Stimulated activated CD4-positive, alpha-beta T cell treated with anti-CD3 and anti-CD28 coated beads, Interleukin-15, amount 100 ng/mL, for 1 hour (primary cell): ENCODE measurements around the gene WNT7B.

Experiments used
- DNase-seq, 2 donors: peaks; one replicate each; pipeline ENCODE4 v3.0.0-alpha.2; 2020; ENCODE audit warnings: low read depth in 1 of 2, low spot score in 1 of 2

The WNT7B gene

DNA sequence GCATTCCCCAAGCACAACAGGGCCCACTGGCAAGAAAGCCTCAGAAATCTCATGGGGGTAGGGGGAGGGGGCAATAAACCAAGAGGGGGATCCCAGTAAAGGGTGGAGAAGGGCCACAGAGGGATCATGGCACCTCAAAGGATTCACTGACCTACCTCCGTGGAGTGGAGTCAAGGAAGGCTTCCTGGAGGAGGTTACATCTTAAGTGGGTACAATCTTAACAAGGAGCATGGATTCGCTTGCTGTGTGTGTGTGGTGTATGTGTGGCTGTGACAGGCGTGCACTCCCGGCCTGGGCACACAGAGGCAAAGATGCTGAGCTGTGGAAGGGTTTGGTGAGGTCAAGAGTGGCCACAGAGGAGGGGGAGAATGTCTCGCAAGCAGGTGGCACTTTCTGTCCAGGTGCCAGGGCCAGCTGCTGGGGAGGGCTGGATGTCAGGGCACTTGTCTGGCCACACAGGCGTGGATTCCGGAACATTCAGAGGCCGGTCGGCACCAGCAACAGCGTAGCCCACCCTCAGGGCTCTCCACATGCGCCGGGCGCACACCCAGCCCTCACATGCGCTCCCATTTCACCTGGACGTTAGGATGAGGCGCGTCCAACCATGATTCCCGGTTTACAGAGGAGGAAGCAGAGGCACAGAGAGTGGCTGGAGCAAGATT is 43.3 kb downstream of the WNT7B start:
- no peak for DNase-seq

DNA sequence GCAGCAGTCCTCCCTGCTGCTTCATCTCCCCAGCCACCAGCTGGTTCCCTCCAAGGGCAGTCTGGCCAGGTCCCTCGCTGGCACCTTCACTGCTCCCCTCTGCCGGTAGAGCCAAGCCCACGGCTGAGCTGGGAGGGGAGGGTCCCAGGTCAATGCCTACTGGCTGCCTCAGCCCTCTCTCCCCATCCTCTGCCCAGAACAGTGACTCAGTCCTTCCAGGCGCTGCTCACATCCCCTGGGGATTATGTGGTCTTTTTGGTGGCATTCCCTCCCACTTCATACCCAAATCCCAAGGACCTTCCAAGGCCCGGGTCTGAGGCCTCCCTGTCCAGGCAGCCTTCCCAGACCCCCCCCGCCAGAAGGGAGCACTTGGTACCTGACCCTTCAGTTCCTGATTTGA is 44.9 kb downstream of the WNT7B start:
- no peak for DNase-seq

DNA sequence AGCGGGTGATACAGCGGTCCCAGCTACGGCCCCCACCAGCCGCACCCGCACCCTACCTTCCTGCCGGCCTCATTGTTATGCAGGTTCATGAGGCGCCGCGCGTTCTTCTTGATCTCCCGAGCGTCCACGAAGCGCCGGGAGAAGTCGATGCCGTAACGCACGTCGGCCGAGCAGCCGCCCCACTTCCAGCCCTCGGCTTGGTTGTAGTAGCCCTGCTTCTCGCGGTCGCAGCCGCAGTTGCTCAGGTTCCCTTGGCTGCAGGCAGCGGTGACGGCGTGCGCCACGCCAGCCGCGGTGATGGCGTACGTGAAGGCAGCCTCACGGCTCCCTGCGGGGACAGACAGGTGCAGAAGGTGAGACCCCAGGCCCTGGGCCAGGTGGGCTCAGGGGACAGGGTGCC is 45.9 kb downstream of the WNT7B start:
- DNase-seq: no peak

DNA sequence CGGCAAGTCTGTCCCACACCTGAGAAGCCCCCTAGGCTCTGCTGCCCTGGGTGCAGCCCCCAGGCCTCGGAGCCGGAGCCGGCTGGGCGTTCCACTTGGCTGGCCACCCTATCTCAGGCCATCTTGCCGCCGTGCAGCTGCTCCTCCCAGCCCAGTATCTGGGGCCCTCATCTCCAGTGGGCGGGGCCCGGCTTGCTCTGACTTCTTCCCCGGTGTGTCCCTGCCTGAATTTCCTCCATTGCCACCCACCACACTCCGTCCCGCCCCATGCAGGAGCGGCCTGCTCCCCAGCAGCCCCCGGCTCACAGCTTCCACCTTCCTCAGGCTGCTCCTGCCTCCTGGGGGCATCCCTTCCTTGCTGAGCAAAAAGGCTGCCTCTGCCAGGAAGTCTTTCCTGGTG is 46.6 kb downstream of the WNT7B start:
- DNase-seq: no peak

GRCh38 chr22:45929649-45930048 is 47.3 kb downstream of the WNT7B start:
- DNase-seq: no peak

GRCh38 chr22:45928726-45929368 is 48.1 kb downstream of the WNT7B start:
- DNase-seq: no peak

DNA sequence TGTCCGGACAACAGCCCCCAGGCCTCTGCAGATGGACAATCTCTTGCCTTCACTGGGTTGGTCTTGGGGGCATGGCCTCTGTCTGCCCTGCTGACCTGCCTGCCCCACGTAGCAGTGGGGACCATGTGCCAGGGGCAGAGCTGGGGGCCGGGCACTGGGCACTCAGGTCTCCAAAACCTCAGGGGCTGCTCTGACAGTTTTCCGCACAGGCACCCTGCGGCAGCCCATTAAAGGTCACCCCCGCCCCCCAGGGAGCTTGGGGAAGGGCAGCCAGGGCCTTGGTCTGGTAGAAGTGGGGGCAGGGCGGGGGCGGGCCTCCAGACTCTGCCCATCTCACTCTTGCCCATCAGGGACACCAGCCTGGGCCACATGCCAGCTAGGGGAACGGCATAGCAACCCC is 49.9 kb downstream of the WNT7B start:
- no peak for DNase-seq

DNA sequence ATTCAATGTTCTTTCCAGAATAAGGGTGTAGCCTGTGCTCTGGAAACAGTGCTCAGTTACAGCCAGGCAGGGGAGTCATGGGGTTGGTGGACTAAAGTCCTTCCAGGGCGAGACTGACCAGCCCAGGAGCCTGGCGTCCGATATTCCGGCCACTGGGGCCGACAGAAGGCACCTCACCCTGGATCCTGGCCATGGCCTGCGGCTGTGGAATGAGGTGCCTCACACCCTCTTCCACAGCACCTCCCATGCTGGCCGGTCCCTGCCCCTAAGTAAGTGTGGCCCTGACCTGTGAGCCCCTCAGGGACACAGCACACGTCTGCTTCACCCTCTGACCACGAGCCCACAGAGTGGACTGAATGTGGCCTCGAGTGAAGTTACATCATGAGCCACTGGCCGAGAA is 50.5 kb downstream of the WNT7B start:
- no peak for DNase-seq

GRCh38 chr22:45925811-45926351 is 51.1 kb downstream of the WNT7B start:
- no peak for DNase-seq

GRCh38 chr22:45923835-45924234 is 53.1 kb downstream of the WNT7B start:
- DNase-seq: no peak

DNA sequence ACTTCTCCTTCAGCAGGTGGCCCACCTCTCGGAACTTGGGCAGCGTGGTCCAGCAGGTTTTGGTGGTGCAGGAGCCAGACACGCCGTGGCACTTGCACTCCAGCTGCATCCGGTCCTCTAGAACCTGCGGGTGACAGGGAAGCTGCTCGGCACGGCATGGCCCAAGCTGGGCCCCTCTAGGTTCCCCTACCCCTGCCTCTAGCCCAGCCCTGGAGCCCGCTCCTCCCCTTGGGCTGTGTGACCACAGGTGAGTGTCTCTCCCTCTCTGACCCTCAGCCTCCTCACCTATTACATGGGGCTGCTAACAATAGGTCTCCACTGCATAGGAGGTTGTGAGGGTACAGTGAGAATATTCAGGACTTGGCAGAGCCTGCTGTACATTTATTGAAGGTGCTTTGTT is 53.8 kb downstream of the WNT7B start:
- no peak for DNase-seq

DNA sequence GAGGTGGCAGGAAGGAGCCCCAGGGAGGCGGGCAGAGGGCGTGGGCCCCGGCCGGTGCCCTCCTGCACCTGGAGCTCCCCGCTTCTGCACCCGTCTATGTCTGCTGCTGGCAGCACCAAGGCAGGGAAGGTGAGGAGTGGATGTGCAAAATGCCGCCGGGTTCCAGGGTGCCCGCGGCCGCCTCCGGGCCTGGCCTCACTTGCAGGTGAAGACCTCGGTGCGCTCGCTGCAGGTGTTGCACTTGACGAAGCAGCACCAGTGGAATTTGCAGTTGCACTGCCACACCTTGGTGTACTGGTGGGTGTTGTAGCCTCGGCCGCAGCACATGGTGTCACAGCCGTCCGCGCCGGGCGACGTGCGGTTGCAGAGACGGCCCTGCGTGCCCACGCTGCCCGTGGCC is 54.3 kb downstream of the WNT7B start:
- DNase-seq: no peak

GRCh38 chr22:45922256-45922655 is 54.7 kb downstream of the WNT7B start:
- DNase-seq: no peak

DNA sequence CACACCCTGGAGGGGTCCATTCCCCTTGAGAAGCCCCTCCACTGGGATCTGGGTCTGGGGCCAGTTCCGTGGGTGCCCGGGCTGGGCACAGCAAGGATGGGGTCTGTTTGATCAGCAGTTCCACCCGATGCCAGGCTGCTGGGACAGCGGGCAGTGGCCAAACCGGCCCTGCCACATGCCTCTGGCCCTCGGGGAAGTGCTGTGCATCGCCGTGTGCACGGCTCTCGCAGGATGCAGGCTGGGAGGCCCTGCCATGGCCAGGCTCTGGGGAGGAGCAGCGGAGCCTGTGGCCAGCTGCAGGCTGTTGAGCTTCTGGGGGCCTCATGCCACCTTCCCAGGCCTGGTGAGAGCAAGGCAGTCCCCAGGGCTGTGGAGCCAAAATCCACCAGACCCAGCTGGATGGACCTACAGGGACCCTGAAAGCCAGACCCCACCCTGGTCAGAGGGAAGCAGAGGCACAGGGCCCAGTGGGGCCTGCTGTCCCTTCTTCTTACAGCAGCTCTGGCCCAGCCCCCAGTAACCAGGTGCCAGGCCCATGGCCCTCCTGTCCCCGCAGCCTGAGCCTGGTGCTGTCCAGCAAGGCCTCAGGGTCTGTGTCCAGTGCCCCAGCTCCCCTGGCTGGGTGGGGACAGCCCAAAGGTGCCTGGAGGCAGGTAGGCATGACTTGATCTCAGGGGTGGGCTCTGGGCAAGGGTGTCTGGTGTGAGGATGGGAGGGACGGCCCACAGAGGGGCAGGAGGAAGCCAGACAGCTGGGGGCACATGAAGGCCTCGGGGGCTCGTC is 57.3 kb downstream of the WNT7B start:
- DNase-seq: no peak

DNA sequence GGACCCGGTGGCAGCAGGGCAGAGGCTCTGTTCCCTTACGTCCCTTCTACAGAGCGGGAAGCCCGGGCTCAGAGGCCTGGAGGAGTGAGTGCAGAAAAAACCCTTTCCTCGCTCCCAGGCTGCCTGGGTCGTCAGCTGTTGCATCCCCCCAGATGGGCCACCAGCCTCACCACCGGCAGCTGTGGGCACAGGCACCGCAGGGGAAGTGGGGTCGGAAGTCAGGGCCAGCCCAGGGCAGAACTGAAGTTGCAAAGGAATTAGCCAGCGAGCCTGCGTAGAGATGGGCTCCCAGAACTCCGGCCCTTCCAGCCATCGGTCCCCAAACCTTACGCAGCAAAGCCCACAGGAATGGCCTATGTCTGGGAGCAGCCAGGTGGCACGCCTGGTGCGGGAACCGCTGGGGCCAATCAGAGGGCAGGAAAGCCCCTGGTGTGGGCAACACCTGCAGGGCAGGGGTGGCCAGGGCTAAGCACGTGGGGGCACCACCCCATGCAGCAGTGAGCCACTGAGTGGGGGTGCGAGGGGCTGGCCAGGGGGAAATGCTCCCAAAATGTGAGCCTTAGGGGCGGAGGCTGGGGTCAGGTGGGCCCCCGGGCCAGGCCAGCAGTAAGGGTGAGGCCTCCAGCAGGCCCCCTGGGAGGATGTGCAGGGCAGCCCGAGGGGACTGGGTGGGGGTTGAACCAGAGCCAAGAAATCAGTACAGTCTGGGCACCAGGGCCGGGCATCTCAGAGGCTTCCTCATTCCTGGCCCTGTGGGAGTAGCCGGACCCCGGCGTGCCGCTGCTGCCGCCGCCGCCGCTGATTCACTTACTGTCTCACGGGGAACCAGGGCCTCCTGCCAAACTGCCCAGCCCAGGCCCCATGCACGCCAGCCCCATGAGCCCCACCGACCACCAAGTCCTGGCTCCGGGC is 58.2 kb downstream of the WNT7B start:
- DNase-seq: no peak

DNA sequence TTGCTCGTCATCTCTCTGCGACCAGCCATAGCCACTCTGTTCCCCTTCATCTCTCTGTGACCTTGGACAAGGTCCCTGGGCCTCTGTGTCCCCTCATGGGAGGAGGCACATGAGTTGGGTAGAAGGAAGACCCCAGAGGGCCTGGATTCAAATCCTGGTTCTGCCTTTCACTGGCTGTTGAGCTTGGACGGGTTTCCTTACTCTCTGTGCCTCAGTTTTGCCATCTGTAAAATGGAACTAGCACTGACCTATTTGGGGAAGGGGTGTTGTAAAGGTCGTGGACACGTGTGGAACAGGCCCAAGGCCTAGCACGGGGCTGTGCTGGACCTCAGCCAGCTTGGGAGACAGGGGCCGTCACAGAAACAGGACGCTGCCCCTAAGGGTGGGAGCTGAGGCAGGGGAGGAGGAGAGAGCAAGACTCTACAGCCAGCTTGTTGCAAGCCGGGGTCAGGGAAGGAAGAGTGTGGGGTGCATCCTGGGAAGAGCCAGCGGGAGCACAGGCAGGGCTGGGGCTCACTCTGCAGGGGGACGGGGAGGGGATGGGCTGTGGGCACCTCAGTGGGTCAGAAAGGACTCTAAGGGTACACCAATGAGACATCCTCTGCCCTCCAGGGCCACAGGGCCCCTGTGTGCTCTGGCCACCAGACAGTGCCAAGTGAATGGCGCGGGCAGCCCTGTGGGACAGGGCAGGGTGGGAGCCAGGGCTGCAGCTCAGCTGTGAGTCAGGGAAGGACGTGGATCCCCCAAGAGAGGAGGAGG is 59.1 kb downstream of the WNT7B start:
- DNase-seq: no peak

DNA sequence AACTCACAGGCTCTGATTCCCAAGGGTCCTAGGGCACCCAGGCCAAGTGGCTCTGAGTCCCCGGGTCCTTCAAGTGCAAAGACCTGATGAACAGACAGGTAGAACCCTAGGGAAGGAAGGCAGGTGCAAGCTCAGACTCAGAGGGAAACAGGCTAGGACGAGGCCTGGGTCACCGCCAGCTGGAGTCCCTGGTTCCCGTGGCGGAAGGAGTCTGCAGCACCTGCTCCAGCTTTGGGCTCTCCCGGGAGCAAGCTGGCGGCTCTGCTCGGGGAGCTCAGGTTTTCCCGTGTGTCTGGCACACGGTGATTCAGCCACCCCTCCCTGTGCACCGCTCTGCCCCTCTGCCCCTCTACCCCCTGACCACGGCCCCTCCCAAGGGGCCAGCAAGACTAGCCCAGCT is 59.8 kb downstream of the WNT7B start:
- DNase-seq: no peak

DNA sequence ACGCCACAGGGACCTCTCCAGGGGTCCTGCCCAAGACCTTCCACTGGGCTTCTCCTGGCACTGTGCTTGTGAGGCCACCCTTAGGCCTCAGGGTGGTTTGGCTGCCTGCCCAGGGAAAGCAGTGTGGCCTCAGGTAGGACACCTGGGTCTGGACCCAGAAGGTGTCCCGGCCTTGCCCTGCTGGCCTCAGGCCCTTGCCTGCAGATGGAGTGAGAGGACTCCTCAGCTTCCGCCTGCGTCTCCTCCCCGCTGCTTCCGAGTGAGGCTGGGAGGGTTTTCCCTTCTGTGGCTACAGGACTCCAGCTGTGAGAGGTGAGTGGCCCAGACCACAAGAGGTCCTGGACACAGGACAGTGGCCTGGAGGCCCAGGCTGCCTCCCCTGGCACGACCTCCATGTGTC is 60.4 kb downstream of the WNT7B start:
- no peak for DNase-seq

DNA sequence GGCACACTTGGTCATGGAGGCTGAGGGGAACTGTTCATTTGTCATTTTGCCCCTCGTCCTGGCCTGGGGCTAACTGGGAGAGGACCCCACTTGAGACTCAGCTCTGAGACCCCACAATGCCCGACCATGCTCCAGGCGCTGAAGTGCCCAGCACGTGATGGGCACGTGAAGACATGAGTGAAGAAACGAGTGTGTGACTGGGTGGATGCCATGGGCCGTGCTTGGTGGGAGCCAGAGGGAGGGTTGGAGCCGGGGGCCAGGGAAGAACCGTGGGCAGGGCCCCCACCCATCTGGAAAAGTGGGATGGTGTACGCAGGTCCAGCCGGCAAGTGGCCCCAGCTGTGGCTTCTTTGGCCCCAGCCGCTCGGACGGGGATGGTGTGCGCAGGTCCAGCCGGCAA is 61.1 kb downstream of the WNT7B start:
- no peak for DNase-seq

- no peak for DNase-seq
These were observed 61.8 kb downstream of the WNT7B start for GRCh38 chr22:45915151-45915550.
